Endothelial cell of umbilical vein (primary cell): ENCODE results near the gene SNU13. TPM values are rescaled to one million over a fixed set of nuclear protein-coding genes. Genes with fewer than 3 reads are reported as not detected.

Experiments
- BruUV-seq: library from RNA; stranded (reverse); fragments of 400-500 nt; replicated peaks from 2 replicates; lab custom pipeline; 2021; lab: Mats Ljungman, UMichigan
- CTCF ChIA-PET: fragments of 300-600, 350-600 bp; sonication (Branson Sonifier 250); formaldehyde crosslinking; loops from one replicate; lab custom pipeline; 2021; ENCODE audit warnings: antibody characterized with exemption, inconsistent platforms; lab: Charles Lee
- POLR2A ChIA-PET: fragments of 300-600, 350-600 bp; sonication (Branson Sonifier 250); formaldehyde crosslinking; loops from one replicate; lab custom pipeline; 2021; ENCODE audit warnings: antibody characterized with exemption, inconsistent platforms; lab: Charles Lee
- DNase-seq: peaks from one replicate; pipeline ENCODE4 v3.0.0-alpha.2; 2011; ENCODE audit warnings: low read depth, low spot score
- FAIRE-seq: peaks from 2 replicates; lab custom pipeline; 2011; peaks lifted over from hg19 to GRCh38; lab: Jason Lieb, UNC
- H2AFZ ChIP-seq: 2 replicates; pipeline ENCODE4 v1.6.0; 2012; ENCODE audit warnings: low read depth, low read length, control low read depth, inconsistent platforms
- H3K27ac ChIP-seq: 2 replicates; pipeline ENCODE4 v1.5.1; 2011; ENCODE audit warnings: low read depth, mild to moderate bottlenecking, control low read depth, low read length, moderate library complexity; ENCODE audit not compliant: insufficient read depth
- H3K27me3 ChIP-seq, 2 experiments: 2 replicates each; pipeline versions ENCODE4 v1.6.0 to v1.6.1; 2011; ENCODE audit warnings: low read length in 2 of 2, mixed read lengths in 1 of 2; ENCODE audit not compliant: control insufficient read depth in 2 of 2, insufficient read depth in 2 of 2
- H3K36me3 ChIP-seq, 2 experiments: 2 replicates in 1 of 2; 3 replicates in 1 of 2; pipeline ENCODE4 v1.5.1; 2011; ENCODE audit warnings: low read length in 2 of 2, mild to moderate bottlenecking in 1 of 2, moderate library complexity in 1 of 2; ENCODE audit not compliant: control insufficient read depth in 2 of 2, insufficient read depth in 2 of 2; ENCODE audit errors: extremely low read depth in 1 of 2
- H3K4me1 ChIP-seq: 3 replicates; pipeline ENCODE4 v1.5.1; 2011; ENCODE audit warnings: mild to moderate bottlenecking, low read length; ENCODE audit not compliant: control insufficient read depth, insufficient read depth; ENCODE audit errors: extremely low read depth
- H3K4me2 ChIP-seq: 2 replicates; pipeline ENCODE4 v1.6.1; 2011; ENCODE audit warnings: low read length, control low read depth, mixed read lengths; ENCODE audit not compliant: insufficient read depth
- H3K4me3 ChIP-seq, 3 experiments: fragments of 200-600 bp in 1 of 3; sonication (generic), shearing (Covaris generic) in 1 of 3; replicated peaks in 1 of 3; 2 replicates each; pipeline ENCODE4 v1.5.1; 2011 to 2016; ENCODE audit warnings: control low read depth in 3 of 3, low read length in 3 of 3, mild to moderate bottlenecking in 2 of 3, inconsistent platforms in 1 of 3, low read depth in 1 of 3, moderate library complexity in 1 of 3; ENCODE audit not compliant: insufficient read depth in 1 of 3
- H3K79me2 ChIP-seq: 2 replicates; pipeline ENCODE4 v1.6.0; 2012; ENCODE audit warnings: low read length, inconsistent platforms; ENCODE audit not compliant: control insufficient read depth, insufficient read depth
- H3K9ac ChIP-seq: replicated peaks from 2 replicates; pipeline ENCODE3; 2011; ENCODE audit warnings: low read length, control low read depth; ENCODE audit not compliant: insufficient read depth; ENCODE audit errors: extremely low read depth
- H3K9me1 ChIP-seq: replicated peaks from 3 replicates; pipeline ENCODE4 v1.6.0; 2011; ENCODE audit warnings: mild to moderate bottlenecking, low read length; ENCODE audit not compliant: control insufficient read depth, insufficient read depth; ENCODE audit errors: extremely low read depth
- H3K9me3 ChIP-seq: replicated peaks from 2 replicates; pipeline ENCODE4 v1.5.1; 2012; ENCODE audit warnings: low read length, inconsistent platforms; ENCODE audit not compliant: control insufficient read depth, insufficient read depth
- H4K20me1 ChIP-seq: replicated peaks from 2 replicates; pipeline ENCODE3; 2011; ENCODE audit warnings: mild to moderate bottlenecking, low read length; ENCODE audit not compliant: control insufficient read depth, insufficient read depth; ENCODE audit errors: extremely low read depth
- CTCF ChIP-seq, 2 donors: IDR thresholded peaks; 1 replicate in 1 of 2; 2 replicates in 1 of 2; pipeline ENCODE4 v1.5.1; 2011; ENCODE audit warnings: low read length in 2 of 2, mild to moderate bottlenecking in 2 of 2, moderate library complexity in 2 of 2, control low read depth in 1 of 2, inconsistent platforms in 1 of 2, low read depth in 1 of 2; ENCODE audit not compliant: insufficient read depth in 1 of 2; ENCODE audit errors: extremely low read depth in 1 of 2
- EZH2 ChIP-seq: IDR thresholded peaks from 2 replicates; pipeline ENCODE4 v1.6.1; 2012; ENCODE audit warnings: borderline replicate concordance, low read depth, mild to moderate bottlenecking, moderate library complexity, low read length, inconsistent platforms; ENCODE audit not compliant: severe bottlenecking
- FOS ChIP-seq: IDR thresholded peaks from 2 replicates; pipeline ENCODE4 v1.6.1; 2011; ENCODE audit warnings: mild to moderate bottlenecking, low read length, moderate library complexity, borderline replicate concordance; ENCODE audit not compliant: insufficient read depth
- GATA2 ChIP-seq: IDR thresholded peaks from 2 replicates; pipeline ENCODE4 v1.7.0; 2011; ENCODE audit warnings: low read depth, mild to moderate bottlenecking, moderate library complexity, mixed read lengths, low read length; ENCODE audit not compliant: insufficient read length, insufficient read depth
- JUN ChIP-seq: IDR thresholded peaks from 2 replicates; pipeline ENCODE4 v1.6.1; 2011; ENCODE audit warnings: borderline replicate concordance, low read depth; ENCODE audit not compliant: insufficient read length, insufficient read depth
- POLR2A ChIP-seq: IDR thresholded peaks from 2 replicates; pipeline ENCODE4 v1.6.1; 2012; ENCODE audit warnings: low read depth, mild to moderate bottlenecking, control low read depth, low read length
- POLR2AphosphoS5 ChIP-seq: IDR thresholded peaks from 2 replicates; pipeline ENCODE4 v1.6.1; 2012; ENCODE audit warnings: low read depth, mild to moderate bottlenecking, control low read depth, low read length, moderate library complexity; ENCODE audit not compliant: insufficient read depth
- dilution Hi-C: fragments of 300-500 bp; cut with MboI; formaldehyde crosslinking; loops from one replicate; pipeline ENCODE4 v1.15.0; 2019; ENCODE audit warnings: low sequenced_read_pairs; ENCODE audit not compliant: extremely low pct_ligation_motif_present
- intact Hi-C: fragments of 100-400 bp; cut with micrococcal nuclease; formaldehyde crosslinking; loops from one replicate; pipeline ENCODE4 v1.10.0; 2022
- polyA plus RNA-seq, 4 experiments: library from polyadenylated mRNA; depleted of rRNA in 3 of 4; stranded (reverse) in 3 of 4; unstranded in 1 of 4; fragments of >200 nt; gene quantifications; 2 replicates each; pipeline versions ENCODE4 v1.2.1 to v1.2.3, GENCODE V29; 2011 to 2012; ENCODE audit warnings: missing spikeins in 1 of 4
- total RNA-seq: library from RNA; stranded (reverse); gene quantifications from 2 replicates; pipeline ENCODE4 v1.2.3, GENCODE V29; 2021
- TF ChIP-seq, protein P1 (sequence below): IDR thresholded peaks from 2 replicates; pipeline ENCODE4 v1.6.1; 2011; ENCODE audit not compliant: insufficient read depth, insufficient read length

SNU13 gene
- total and polyA plus RNA-seq, 2 donors (not counting 3 experiments of a cell fraction or from before 2014, with no cell fraction given), result 138 to 194 TPM

GRCh38 chr22:41683052-41683451, 5.6 kb downstream of the SNU13 start:
- H3K27me3 ChIP-seq, result no peaks in the 10 kb centered on the region
- peaks cover 13% of the 10 kb centered on the region for H3K4me1 ChIP-seq
- ChIA-PET POLR2A (no interaction called here), CTCF (no interaction called here)
- no peaks in the 10 kb centered on the region for H4K20me1 ChIP-seq
- no peak overlapping the region for H3K4me3 ChIP-seq
- no TSS peak for BruUV-seq
- peaks cover 89% of the 10 kb centered on the region for H3K79me2 ChIP-seq
- no peak for TF ChIP-seq EZH2
- TF ChIP-seq POLR2A, result no peak
- TF ChIP-seq, protein P1, sequence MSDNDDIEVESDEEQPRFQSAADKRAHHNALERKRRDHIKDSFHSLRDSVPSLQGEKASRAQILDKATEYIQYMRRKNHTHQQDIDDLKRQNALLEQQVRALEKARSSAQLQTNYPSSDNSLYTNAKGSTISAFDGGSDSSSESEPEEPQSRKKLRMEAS, result no peak
- no peak for TF ChIP-seq GATA2
- no peak for TF ChIP-seq POLR2AphosphoS5
- intact Hi-C loops, result no loop called here
- no peak overlapping the region for H2AFZ ChIP-seq
- no peak overlapping the region for H3K4me2 ChIP-seq
- H3K9me1 ChIP-seq, result no peaks in the 10 kb centered on the region
- FAIRE-seq (no peak), DNase-seq (no peak)
- dilution Hi-C loops, result no loop called here
- no peaks in the 10 kb centered on the region for H3K9me3 ChIP-seq
- H3K27ac ChIP-seq, result peak overlapping the region; percentile 62
- no peak overlapping the region for H3K9ac ChIP-seq
- H3K36me3 ChIP-seq, result peaks cover 0 to 13% of the 10 kb centered on the region in 2 experiments

DNA sequence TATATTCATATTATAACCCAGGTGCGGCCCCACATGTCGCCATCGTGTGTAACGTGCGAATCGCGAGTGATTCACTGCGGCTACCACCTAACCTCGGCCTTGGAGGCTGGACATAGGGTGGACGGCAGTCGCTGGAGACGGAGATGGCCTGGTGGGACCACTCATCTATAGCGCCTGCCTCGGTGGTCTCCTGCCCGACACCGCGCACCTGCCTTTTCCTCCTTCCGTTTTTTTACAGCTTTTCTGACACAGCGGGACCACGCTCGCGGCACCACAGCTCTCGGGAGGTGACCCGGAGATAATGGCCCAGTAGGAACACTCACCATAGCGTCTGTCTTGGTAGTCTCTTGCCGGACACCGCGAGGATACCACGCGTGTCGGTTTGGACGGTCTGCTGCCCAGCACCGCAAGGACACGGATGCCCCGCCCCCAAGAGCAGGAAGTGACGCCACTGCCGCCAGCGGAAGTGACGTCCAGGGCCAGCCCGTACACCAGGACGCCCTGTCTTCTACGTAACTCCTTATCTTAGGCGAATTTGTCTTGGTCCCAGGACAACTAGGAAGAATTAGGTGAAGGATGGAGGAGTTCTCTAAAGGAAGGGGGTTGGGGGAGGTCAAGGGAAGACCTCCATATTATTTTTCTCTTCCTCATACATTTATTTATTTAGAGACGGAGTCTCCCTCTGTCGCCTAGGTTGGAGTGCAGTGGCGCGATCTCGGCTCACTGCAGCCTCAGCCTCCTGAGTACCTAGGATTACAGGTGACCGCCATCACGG, 6.4 kb downstream of the SNU13 start:
- POLR2A ChIA-PET, result no interaction called here
- FAIRE-seq (peak; percentile 49), DNase-seq (peak; percentile 90)

More for the DNA sequence above, 6.4 kb downstream of the SNU13 start:
- H3K27ac ChIP-seq, result peak overlapping the region; percentile 62
- H3K9me1 ChIP-seq, result no peaks in the 10 kb centered on the region
- H3K9me3 ChIP-seq, result no peaks in the 10 kb centered on the region
- peaks cover 7% of the 10 kb centered on the region for H3K4me1 ChIP-seq
- H4K20me1 ChIP-seq, result no peaks in the 10 kb centered on the region
- dilution Hi-C loops (no loop called here), intact Hi-C loops (no loop called here)
- H3K9ac ChIP-seq, result peak overlapping the region; percentile 70
- H3K36me3 ChIP-seq, result peaks cover 0 to 15% of the 10 kb centered on the region in 2 experiments
- TSS peak; percentile 61 for BruUV-seq
- H3K27me3 ChIP-seq, result no peaks in the 10 kb centered on the region
- H3K4me3 ChIP-seq, result peak overlapping the region; percentile 11 to 63 (median 60)
- H2AFZ ChIP-seq, result peak overlapping the region; percentile 43
- H3K4me2 ChIP-seq, result peak overlapping the region; percentile 3
- TF ChIP-seq CTCF (IDR thresholded peaks at IDR 0.05; ENCODE audit: extremely low read depth in 1 of 2, insufficient read depth in 1 of 2, low read depth in 1 of 2, low read length in 2 of 2), result no peak
- TF ChIP-seq, protein P1, result no peak
- peak; percentile 79 for TF ChIP-seq POLR2A
- TF ChIP-seq JUN, result no peak
- TF ChIP-seq FOS, result no peak
- CTCF ChIA-PET, result interaction anchor here (1.9 kb wide), 1 partner anchor 259 kb away, joined by 4 read pairs; no protein-coding TSS in a partner anchor
- H3K79me2 ChIP-seq, result peaks cover 84% of the 10 kb centered on the region
